GM23338 (cell line): ENCODE measurements around the gene INPP5K. TPM values are rescaled to one million over a fixed set of nuclear protein-coding genes. Genes with fewer than 3 reads are reported as not detected.
"Not testable (repeated sequence)": the region's sequence is repeated elsewhere in the genome, so short reads cannot be mapped to it uniquely, and the experiment has no call there.

ENCODE experiments used
- ATAC-seq: fragments of 200-7000 bp; cut with Tn5 transposase; 3 replicates; pipeline ENCODE4 v1.9.1; 2020
- DNase-seq: peaks from one replicate; pipeline ENCODE4 v3.0.0-alpha.2; 2015; ENCODE audit warnings: low spot score
- H2AFZ ChIP-seq: fragments of 200-600 bp; sonication (generic); 2 replicates; pipeline ENCODE4 v1.8.0; 2016; ENCODE audit warnings: antibody characterized with exemption, mild to moderate bottlenecking, moderate library complexity
- H3F3A ChIP-seq: fragments of 200-600 bp; sonication (generic); replicated peaks from 2 replicates; pipeline ENCODE4 v1.8.0; 2017; ENCODE audit warnings: antibody characterized with exemption, mixed run types, low read depth
- H3K27ac ChIP-seq: fragments of 200-600 bp; sonication (generic); 2 replicates; pipeline ENCODE4 v1.6.1; 2016; ENCODE audit warnings: low read depth
- H3K27me3 ChIP-seq: fragments of 200-600 bp; sonication (generic); 2 replicates; pipeline ENCODE4 v1.8.0; 2016; ENCODE audit warnings: mild to moderate bottlenecking, mixed run types, moderate library complexity; ENCODE audit not compliant: insufficient read depth
- H3K36me3 ChIP-seq: fragments of 200-600 bp; sonication (generic); 2 replicates; pipeline ENCODE4 v1.8.0; 2016; ENCODE audit warnings: mild to moderate bottlenecking; ENCODE audit not compliant: insufficient read depth
- H3K4me1 ChIP-seq: fragments of 200-600 bp; sonication (generic); 2 replicates; pipeline ENCODE4 v1.8.0; 2016; ENCODE audit warnings: mild to moderate bottlenecking, moderate library complexity; ENCODE audit not compliant: insufficient read depth
- H3K4me2 ChIP-seq: fragments of 200-600 bp; sonication (generic); 2 replicates; pipeline ENCODE4 v1.7.1; 2017; ENCODE audit warnings: mixed run types
- H3K4me3 ChIP-seq: fragments of 200-600 bp; sonication (generic); 2 replicates; pipeline ENCODE4 v1.6.1; 2016; ENCODE audit warnings: mixed run types
- H3K79me2 ChIP-seq: fragments of 200-600 bp; sonication (generic); replicated peaks from 2 replicates; pipeline ENCODE4 v1.8.0; 2017; ENCODE audit warnings: mild to moderate bottlenecking; ENCODE audit not compliant: insufficient read depth
- H3K9me2 ChIP-seq: fragments of 200-600 bp; sonication (generic); 2 replicates; pipeline ENCODE4 v1.8.0; 2017; ENCODE audit not compliant: insufficient read depth
- H4K20me1 ChIP-seq: fragments of 200-600 bp; sonication (generic); replicated peaks from 2 replicates; pipeline ENCODE4 v1.8.0; 2017; ENCODE audit warnings: mild to moderate bottlenecking; ENCODE audit not compliant: insufficient read depth
- H3K27ac Mint-ChIP-seq: 2 replicates; pipeline ENCODE4 v1.8.0; 2020; ENCODE audit warnings: inconsistent platforms, mild to moderate bottlenecking, moderate library complexity, mixed read lengths
- H3K27me3 Mint-ChIP-seq: 3 replicates; pipeline ENCODE4 v1.8.0; 2022; ENCODE audit warnings: low read depth, mild to moderate bottlenecking, moderate library complexity, mixed read lengths, inconsistent platforms; ENCODE audit not compliant: insufficient read depth, poor library complexity
- H3K36me3 Mint-ChIP-seq: 3 replicates; pipeline ENCODE4 v1.8.0; 2021; ENCODE audit warnings: low read depth, mild to moderate bottlenecking, inconsistent platforms, moderate library complexity, mixed read lengths
- H3K4me1 Mint-ChIP-seq: 3 replicates; pipeline ENCODE4 v1.8.0; 2020; ENCODE audit warnings: mild to moderate bottlenecking, inconsistent platforms, mixed read lengths
- H3K4me3 Mint-ChIP-seq: 3 replicates; pipeline ENCODE4 v1.8.0; 2021; ENCODE audit warnings: moderate library complexity, mild to moderate bottlenecking, inconsistent platforms, mixed read lengths
- H3K9me3 Mint-ChIP-seq: 3 replicates; pipeline ENCODE4 v1.8.0; 2020; ENCODE audit warnings: moderate library complexity, mild to moderate bottlenecking, inconsistent platforms, mixed read lengths
- CREB1 ChIP-seq: fragments of 250-450 bp; sonication (Bioruptor Pico); IDR thresholded peaks from 2 replicates; pipeline ENCODE4 v1.5.0; 2020; ENCODE audit warnings: low read depth, mild to moderate bottlenecking, moderate library complexity
- ETS1 ChIP-seq: IDR thresholded peaks from 2 replicates; pipeline ENCODE4 v1.6.1; 2016; ENCODE audit warnings: antibody characterized with exemption
- EZH2 ChIP-seq: fragments of 200-600 bp; sonication (generic); IDR thresholded peaks from one replicate; pipeline ENCODE4 v1.8.0; 2017; ENCODE audit warnings: antibody characterized with exemption, mild to moderate bottlenecking, low read depth; ENCODE audit not compliant: unreplicated experiment
- EZH2phosphoT487 ChIP-seq: fragments of 200-600 bp; sonication (generic); IDR thresholded peaks from one replicate; pipeline ENCODE4 v1.8.1; 2018; ENCODE audit warnings: antibody characterized with exemption; ENCODE audit not compliant: unreplicated experiment
- JUNB ChIP-seq: IDR thresholded peaks from one replicate; pipeline ENCODE4 v1.6.1; 2016; ENCODE audit warnings: antibody characterized with exemption; ENCODE audit not compliant: unreplicated experiment
- POLR2AphosphoS5 ChIP-seq: IDR thresholded peaks from 2 replicates; pipeline ENCODE4 v1.6.1; 2016; ENCODE audit warnings: antibody characterized with exemption, low read depth
- ZNF331 ChIP-seq: fragments of 250-450 bp; sonication (Bioruptor Pico); IDR thresholded peaks from 2 replicates; pipeline ENCODE4 v1.5.0; 2020; ENCODE audit warnings: low read depth, mild to moderate bottlenecking, moderate library complexity
- polyA plus RNA-seq: library from polyadenylated mRNA; unstranded; fragments of >200 nt; fragmentation: Nextera tagmentation; extraction: Ambion mirVana; gene quantifications from 2 replicates; pipeline ENCODE4 v1.2.1, GENCODE V29; 2016
- total RNA-seq: library from RNA; depleted of rRNA; stranded (reverse); fragments of >200 nt; shearing (Covaris generic); gene quantifications from 2 replicates; pipeline ENCODE4 v1.2.3, GENCODE V29; 2014
- TF ChIP-seq, protein P1 (sequence below), 2 experiments: fragments of 200-600 bp in 1 of 2; sonication (generic) in 1 of 2; conservative IDR thresholded peaks; 2 replicates each; pipeline versions ENCODE4 v1.5.1 to v1.6.1; 2016 to 2017; ENCODE audit warnings: antibody characterized with exemption in 2 of 2, low read depth in 2 of 2, mild to moderate bottlenecking in 2 of 2, moderate library complexity in 1 of 2
- TF ChIP-seq, protein P2 (sequence below): fragments of 250-450 bp; sonication (Bioruptor Pico); IDR thresholded peaks from 2 replicates; pipeline ENCODE4 v1.5.0; 2020; ENCODE audit warnings: mild to moderate bottlenecking, moderate library complexity

Gene INPP5K
- total and polyA plus RNA-seq, 2 experiments from 2014 or later: 8.4 to 29.7 TPM

- TF ChIP-seq JUNB: no peak
These were observed 61.9 kb downstream of the INPP5K start (continued) for GRCh38 chr17:1454541-1454940.

- H3K4me3 ChIP-seq, H3K9me3 Mint-ChIP-seq, ATAC-seq: not testable (repeated sequence)
These were observed 62.7 kb downstream of the INPP5K start for GRCh38 chr17:1453694-1454093.

DNA sequence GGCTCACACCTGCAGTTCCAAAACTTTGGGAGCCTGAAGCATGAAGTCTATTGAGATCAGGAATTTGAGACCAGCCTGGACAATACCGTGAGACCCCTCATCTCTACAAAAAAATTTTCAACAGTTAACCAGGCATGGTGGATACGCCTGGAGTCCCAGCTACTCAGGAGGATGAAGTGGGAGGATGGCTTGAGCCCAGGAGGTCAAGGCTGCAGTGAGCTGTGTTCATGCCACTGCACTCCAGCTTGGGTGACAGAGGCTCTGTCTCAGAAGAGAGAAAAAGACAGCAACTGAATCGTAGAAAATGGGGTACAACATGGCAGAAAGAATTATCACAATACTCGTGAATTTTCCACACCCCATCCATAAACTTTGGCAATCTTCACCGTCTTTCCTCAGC is 63.6 kb downstream of the INPP5K start:
- Histone ChIP-seq H3K27ac (peak overlapping the region; percentile 50), H3K36me3 (peaks cover 5% of the 10 kb centered on the region), H4K20me1 (peaks cover 56% of the 10 kb centered on the region), H3K4me3 (no peak overlapping the region), H3K4me2 (no peak overlapping the region), H2AFZ (no peak overlapping the region), H3K79me2 (peaks cover 80% of the 10 kb centered on the region), H3K9me2 (no peaks in the 10 kb centered on the region), H3K27me3 (no peaks in the 10 kb centered on the region), H3F3A (peaks cover 10% of the 10 kb centered on the region; the same call in 1 of the 2 replicates), H3K4me1 (peaks cover 9% of the 10 kb centered on the region)
- peaks cover 20% of the 10 kb centered on the region for H3K4me1 Mint-ChIP-seq
- no peak overlapping the region for H3K27ac Mint-ChIP-seq
- peaks cover 29% of the 10 kb centered on the region for H3K36me3 Mint-ChIP-seq
- peaks cover 10% of the 10 kb centered on the region for H3K27me3 Mint-ChIP-seq
- ATAC-seq (no peak), DNase-seq (no peak)
- no peaks in the 10 kb centered on the region for H3K9me3 Mint-ChIP-seq
- no peak overlapping the region for H3K4me3 Mint-ChIP-seq
- no peak for TF ChIP-seq ETS1
- TF ChIP-seq ZNF331 (CRISPR knock-in tag): no peak
- TF ChIP-seq EZH2phosphoT487: no peak
- TF ChIP-seq, protein P1, sequence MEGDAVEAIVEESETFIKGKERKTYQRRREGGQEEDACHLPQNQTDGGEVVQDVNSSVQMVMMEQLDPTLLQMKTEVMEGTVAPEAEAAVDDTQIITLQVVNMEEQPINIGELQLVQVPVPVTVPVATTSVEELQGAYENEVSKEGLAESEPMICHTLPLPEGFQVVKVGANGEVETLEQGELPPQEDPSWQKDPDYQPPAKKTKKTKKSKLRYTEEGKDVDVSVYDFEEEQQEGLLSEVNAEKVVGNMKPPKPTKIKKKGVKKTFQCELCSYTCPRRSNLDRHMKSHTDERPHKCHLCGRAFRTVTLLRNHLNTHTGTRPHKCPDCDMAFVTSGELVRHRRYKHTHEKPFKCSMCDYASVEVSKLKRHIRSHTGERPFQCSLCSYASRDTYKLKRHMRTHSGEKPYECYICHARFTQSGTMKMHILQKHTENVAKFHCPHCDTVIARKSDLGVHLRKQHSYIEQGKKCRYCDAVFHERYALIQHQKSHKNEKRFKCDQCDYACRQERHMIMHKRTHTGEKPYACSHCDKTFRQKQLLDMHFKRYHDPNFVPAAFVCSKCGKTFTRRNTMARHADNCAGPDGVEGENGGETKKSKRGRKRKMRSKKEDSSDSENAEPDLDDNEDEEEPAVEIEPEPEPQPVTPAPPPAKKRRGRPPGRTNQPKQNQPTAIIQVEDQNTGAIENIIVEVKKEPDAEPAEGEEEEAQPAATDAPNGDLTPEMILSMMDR (conservative IDR thresholded peaks at IDR 0.05; ENCODE audit: low read depth in 2 of 2): no peak
- TF ChIP-seq, protein P2, sequence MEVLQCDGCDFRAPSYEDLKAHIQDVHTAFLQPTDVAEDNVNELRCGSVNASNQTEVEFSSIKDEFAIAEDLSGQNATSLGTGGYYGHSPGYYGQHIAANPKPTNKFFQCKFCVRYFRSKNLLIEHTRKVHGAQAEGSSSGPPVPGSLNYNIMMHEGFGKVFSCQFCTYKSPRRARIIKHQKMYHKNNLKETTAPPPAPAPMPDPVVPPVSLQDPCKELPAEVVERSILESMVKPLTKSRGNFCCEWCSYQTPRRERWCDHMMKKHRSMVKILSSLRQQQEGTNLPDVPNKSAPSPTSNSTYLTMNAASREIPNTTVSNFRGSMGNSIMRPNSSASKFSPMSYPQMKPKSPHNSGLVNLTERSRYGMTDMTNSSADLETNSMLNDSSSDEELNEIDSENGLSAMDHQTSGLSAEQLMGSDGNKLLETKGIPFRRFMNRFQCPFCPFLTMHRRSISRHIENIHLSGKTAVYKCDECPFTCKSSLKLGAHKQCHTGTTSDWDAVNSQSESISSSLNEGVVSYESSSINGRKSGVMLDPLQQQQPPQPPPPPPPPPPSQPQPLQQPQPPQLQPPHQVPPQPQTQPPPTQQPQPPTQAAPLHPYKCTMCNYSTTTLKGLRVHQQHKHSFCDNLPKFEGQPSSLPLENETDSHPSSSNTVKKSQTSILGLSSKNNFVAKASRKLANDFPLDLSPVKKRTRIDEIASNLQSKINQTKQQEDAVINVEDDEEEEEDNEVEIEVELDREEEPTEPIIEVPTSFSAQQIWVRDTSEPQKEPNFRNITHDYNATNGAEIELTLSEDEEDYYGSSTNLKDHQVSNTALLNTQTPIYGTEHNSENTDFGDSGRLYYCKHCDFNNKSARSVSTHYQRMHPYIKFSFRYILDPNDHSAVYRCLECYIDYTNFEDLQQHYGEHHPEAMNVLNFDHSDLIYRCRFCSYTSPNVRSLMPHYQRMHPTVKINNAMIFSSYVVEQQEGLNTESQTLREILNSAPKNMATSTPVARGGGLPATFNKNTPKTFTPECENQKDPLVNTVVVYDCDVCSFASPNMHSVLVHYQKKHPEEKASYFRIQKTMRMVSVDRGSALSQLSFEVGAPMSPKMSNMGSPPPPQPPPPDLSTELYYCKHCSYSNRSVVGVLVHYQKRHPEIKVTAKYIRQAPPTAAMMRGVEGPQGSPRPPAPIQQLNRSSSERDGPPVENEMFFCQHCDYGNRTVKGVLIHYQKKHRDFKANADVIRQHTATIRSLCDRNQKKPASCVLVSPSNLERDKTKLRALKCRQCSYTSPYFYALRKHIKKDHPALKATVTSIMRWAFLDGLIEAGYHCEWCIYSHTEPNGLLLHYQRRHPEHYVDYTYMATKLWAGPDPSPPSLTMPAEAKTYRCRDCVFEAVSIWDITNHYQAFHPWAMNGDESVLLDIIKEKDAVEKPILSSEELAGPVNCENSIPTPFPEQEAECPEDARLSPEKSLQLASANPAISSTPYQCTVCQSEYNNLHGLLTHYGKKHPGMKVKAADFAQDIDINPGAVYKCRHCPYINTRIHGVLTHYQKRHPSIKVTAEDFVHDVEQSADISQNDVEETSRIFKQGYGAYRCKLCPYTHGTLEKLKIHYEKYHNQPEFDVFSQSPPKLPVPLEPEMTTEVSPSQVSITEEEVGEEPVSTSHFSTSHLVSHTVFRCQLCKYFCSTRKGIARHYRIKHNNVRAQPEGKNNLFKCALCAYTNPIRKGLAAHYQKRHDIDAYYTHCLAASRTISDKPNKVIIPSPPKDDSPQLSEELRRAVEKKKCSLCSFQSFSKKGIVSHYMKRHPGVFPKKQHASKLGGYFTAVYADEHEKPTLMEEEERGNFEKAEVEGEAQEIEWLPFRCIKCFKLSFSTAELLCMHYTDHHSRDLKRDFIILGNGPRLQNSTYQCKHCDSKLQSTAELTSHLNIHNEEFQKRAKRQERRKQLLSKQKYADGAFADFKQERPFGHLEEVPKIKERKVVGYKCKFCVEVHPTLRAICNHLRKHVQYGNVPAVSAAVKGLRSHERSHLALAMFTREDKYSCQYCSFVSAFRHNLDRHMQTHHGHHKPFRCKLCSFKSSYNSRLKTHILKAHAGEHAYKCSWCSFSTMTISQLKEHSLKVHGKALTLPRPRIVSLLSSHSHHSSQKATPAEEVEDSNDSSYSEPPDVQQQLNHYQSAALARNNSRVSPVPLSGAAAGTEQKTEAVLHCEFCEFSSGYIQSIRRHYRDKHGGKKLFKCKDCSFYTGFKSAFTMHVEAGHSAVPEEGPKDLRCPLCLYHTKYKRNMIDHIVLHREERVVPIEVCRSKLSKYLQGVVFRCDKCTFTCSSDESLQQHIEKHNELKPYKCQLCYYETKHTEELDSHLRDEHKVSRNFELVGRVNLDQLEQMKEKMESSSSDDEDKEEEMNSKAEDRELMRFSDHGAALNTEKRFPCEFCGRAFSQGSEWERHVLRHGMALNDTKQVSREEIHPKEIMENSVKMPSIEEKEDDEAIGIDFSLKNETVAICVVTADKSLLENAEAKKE (CRISPR knock-in tag): no peak
- TF ChIP-seq POLR2AphosphoS5: no peak
- TF ChIP-seq EZH2: no peak
- no peak for TF ChIP-seq JUNB
- no peak for TF ChIP-seq CREB1 (CRISPR knock-in tag)

More at GRCh38 chr17:1453694-1454093, 62.7 kb downstream of the INPP5K start:
- H3K4me1 ChIP-seq, H3K36me3 ChIP-seq, H3K27ac ChIP-seq, DNase-seq, H3K27me3 Mint-ChIP-seq, H2AFZ ChIP-seq, H3K27ac Mint-ChIP-seq, H3K9me2 ChIP-seq, H3F3A ChIP-seq, H3K27me3 ChIP-seq, H3K4me2 ChIP-seq: not testable (repeated sequence)
- Mint-ChIP-seq H3K4me1 (peaks cover 20% of the 10 kb centered on the region), H3K4me3 (peak overlapping the region; percentile 45; the same call in 1 of the 3 replicates), H3K36me3 (peaks cover 29% of the 10 kb centered on the region)
- Histone ChIP-seq H4K20me1 (peaks cover 48% of the 10 kb centered on the region), H3K79me2 (peaks cover 72% of the 10 kb centered on the region)
